T follicular helper cell (primary cell): ENCODE data around the gene ZP1.

ENCODE experiments used
- DNase-seq: peaks from one replicate; pipeline ENCODE4 v3.0.0-alpha.2; 2020; ENCODE audit warnings: low read depth

Gene ZP1

GRCh38 chr11:60858731-60859464, 8.4 kb upstream of the ZP1 start:
- no peak for DNase-seq

DNA sequence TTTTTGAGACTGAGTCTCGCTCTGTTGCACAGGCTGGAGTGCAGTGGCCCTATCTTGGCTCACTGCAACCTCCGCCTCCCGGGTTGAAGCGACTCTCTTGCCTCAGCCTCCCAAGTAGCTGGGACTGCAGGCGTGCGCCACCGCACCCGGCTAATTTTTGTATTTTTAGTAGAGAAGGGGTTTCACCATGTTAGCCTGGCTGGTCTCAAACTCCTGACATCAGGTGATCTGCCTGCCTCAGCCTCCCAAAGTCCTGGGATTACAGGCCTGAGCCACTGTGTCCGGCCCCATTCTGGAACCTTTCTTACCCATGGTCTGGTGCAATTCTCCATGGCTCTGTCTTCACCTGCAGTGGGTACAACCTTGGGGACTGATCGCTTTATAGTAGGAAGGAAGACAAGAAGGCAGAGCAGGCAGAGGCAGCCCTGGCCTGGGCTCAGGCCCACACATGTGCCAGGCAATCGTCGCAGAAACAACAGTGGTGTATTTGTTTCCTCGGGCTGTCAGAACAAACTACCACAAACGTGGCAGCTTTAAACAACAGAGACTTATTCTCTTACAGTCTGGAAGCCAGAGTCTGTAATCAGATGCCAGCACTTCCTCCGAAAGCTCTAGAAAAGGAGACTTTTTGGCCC, 7.6 kb upstream of the ZP1 start:
- no peak for DNase-seq

GRCh38 chr11:60860943-60861342, 6.4 kb upstream of the ZP1 start:
- DNase-seq, result no peak

DNA sequence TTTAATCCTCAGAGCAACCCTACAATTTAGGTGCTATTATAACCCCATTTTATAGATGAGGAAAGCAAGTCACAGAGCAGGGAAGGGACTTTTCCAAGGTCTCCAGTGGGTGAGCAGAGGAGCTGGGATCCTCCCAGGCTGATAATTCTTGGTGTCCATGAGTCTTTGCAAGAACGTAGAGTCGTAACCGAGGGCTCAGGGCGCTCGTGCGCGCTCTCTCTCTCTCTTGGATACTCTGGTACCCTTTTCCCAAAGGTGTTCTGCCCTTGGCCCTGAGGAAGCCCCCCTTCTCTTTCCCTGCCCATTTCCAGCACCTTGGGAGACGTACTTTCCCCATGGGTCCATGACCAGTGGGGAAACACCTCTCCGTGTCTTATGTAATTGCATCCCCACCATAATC, 5.2 kb upstream of the ZP1 start:
- DNase-seq, result no peak

GRCh38 chr11:60863550-60864521, 3.5 kb upstream of the ZP1 start:
- DNase-seq, result no peak

DNA sequence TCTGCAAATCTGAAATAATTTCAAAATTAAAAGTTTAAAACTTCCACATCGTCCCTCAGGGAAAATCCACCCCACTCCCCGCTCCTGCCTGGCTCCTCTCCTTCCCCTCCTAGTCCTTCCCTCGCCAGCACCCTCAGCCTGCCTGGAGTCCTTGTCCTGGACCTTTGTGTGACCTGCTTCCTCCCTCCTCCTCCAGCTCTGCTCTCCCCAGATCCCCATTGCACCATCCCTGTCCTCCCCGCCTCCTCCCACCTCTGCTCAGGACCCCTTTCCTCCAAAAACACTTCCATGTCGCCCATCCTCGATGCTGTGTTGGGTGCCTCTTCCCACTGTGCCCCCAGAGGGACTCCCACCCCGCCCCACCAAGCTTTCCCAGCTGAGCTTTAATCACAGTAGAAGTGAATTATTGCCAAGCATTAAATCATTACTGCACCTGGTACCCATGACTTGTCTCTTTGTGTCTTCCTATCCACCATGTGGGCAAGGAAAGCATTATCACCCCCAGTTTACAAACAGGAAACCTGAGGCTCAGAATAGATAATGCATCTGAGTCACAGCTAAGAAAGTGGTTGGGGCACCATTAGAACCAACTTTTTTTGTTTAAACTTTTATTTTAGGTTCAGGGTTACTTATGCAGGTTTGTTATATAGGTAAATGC, 2.4 kb upstream of the ZP1 start:
- DNase-seq, result no peak

DNA sequence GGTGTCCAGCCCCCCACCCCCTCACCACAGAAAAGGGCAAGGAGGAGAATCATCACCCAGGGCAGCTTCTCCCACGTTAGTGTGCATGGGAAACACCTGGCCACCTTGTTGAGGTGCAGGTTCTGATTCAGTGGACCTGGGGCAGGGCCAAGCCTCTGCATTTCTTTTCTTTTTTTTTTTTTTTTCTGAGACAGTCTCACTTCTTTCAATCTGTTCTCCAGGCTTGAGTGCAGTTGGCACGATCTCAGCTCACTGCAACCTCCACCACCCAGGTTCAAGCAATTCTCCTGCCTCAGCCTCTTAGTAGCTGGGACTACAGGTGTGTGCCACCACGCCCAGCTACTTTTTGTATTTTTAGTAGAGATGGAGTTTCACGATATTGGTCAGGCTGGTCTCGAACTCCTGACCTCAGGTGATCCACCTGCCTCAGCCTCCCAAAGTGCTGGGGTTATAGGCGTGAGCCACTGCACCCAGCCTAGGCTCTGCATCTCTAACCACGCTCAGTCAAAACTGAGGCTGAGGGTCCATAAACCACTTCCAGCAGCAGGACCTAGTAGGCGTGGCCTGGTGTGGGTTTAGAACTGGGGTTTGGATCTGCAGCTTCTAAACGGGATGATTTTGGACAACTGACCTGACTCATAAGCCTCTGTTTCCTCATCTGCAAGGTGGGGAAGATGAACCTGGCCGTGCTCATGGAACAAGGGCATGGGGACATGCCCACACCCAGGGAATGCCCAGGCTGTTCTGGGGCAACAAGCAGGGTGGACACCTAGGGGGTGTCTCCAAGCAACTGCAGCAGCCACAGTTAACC, 734 bp downstream of the ZP1 start:
- DNase-seq, result no peak

DNA sequence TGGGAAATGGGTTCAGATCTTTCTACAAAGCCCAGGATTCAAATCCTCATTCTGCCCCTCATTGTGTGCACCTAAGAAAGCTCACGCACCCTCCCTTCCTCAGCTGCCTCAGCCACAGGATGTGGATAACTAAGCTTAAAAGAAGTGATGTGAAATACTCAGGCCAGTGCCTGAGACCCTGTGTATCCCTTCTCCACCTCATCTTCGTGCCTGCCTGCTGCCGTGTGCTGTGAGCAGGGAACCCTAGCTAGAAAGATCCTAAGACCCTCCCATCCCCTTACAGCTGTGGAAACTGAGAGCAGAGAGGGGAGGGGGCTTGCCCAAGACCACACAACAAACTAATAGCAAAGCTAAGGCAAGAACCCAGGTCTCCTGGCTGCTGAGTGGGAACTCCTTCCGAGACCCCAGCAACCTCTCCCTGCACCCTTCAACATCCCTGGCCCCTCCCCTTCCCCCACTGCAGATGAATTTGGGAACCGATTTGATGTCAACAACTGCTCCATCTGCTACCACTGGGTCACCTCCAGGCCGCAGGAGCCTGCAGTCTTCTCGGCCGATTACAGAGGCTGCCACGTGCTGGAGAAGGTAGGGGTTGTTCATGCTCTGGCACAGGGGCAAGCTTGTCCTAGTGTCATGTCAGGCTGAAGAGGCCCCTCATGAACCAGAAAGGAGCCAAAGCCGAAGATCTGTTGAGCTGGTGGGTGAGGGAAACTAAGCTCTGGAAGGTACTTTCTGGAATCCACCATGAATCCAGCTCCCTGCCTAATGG, 1.5 kb downstream of the ZP1 start:
- DNase-seq, result no peak

- DNase-seq, result no peak
Measured at GRCh38 chr11:60869451-60869825, 2.1 kb downstream of the ZP1 start.

GRCh38 chr11:60870276-60870675, 2.9 kb downstream of the ZP1 start:
- DNase-seq, result no peak

DNA sequence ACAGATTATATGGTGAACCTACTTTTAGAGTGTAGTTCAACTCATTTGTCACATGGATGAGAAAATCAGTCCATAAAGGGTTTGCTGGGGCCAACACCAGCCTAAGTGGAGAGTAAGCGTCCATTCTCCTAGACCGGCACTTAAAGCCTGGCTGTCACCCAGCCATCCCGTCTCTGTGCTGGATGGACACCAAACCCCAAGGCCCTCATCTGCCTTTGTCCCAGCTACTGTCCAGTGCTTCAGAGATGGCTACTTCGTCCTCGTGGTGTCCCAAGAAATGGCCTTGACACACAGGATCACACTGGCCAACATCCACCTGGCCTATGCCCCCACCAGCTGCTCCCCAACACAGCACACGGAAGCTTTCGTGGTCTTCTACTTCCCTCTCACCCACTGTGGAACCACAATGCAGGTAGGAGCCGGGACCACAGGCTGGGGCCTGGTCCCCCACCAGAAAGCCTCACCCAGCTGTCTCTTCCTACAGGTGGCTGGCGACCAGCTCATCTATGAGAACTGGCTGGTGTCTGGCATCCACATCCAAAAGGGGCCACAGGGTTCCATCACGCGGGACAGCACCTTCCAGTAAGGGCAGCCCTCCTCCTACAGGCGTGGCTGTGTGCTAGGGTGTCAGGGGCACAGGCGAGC, 3.5 kb downstream of the ZP1 start:
- no peak for DNase-seq

- no peak for DNase-seq
Measured at GRCh38 chr11:60871378-60872061, 4.2 kb downstream of the ZP1 start.

DNA sequence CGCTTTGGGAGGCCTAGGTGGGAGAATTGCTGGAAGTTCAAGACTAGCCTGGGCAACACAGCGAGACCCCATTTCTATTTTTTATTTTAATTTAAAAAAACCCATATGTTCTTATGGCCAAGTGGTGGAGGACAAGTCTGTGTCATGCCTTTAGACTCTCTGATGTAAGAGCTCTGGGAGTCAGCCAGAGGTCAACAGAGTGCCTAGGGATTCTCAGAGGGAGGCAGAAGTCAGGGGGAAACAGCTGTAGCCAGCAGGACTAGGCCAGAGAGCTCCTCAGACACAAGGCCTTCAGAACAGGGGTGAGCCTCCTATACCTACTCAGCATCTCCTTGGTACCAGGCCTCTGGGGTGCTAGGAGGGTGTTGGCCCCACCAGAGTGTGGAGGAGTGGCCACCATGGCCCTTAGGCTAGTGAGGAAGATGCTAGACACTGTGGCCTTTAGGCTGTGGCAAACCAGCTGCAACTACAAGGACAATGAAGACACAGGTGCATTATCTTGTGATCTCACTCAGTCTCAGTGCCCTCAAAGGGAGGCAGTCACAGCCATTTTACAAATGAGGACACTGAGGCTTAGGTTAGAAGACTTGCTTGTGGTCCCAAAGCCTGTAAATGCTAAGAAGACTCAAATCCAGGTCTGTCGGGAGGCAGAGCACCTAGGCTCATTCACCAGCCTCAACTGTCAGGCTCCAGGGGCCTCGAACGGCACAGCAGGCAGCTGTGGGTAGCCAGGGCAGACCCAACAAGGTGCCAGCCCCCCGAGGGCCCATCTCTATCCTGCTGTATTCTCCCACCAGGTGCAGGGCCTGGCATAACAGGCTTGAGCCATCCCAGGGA, 5.0 kb downstream of the ZP1 start:
- DNase-seq, result no peak

DNA sequence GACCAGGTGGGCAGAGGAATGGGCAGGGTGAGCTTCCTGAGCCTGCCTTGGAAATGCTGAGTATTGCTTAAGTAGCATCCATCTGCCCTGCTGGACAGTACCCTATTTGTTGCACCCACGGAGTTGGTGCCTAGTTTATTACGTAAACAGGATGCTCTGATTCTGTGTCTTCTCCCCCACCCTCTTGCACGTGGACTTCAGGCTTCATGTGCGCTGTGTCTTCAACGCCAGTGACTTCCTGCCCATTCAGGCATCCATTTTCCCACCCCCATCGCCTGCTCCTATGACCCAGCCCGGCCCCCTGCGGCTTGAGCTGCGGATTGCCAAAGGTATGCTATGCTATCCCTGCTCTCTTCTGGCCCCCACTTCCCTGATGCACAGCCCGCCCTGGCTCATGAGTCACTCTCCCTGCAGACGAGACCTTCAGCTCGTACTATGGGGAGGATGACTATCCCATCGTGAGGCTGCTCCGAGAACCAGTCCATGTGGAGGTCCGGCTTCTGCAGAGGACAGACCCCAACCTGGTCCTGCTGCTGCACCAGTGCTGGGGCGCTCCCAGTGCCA, 5.7 kb downstream of the ZP1 start:
- no peak for DNase-seq

GRCh38 chr11:60873533-60873932, 6.2 kb downstream of the ZP1 start:
- DNase-seq, result no peak

DNA sequence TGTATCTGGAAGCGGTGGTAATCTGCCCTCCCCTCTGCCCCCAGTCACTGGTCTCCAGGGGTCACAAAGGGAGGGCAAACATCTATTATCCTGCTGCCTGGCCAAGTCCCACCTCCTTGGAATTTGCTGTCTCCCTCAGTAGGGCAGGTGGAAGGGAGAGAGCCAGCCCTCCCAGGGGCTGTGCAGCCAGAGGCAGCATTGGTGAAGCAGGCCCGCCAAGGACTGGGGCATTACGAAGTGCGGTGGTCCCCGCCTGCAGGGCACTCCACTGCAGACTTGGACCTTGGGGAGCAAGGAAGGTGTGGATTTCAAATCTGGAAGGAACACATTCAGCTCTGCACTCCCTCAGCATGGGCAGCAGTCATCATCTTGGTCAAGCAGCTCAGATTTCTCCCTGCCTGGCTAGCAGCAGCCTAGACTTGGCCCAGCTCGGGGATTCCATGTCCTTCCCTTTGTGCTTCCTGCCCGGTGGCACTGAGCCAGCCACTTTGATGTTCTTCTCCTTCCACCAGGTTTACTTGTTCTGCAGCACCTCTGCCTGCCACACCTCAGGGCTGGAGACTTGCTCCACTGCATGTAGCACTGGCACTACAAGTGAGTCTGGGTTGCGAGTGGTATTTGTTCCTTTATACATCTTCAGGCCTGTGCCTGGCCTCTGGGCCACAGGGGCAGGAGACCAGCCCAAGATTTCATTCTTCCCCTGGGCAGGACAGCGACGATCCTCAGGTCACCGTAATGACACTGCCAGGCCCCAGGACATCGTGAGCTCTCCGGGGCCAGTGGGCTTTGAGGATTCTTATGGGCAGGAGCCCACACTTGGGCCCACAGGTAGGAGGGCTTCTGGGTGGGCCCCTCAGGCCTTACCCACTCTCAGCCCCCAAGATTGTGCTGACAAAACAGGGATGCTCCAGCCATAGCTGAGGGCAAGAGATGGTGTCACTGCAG, 7.4 kb downstream of the ZP1 start:
- DNase-seq, result no peak
